Stimulated activated CD4-positive, alpha-beta T cell treated with anti-CD3 and anti-CD28 coated beads, TNF-alpha, amount 100 ng/mL, for 1 hour (primary cell): ENCODE measurements around the gene HES3.

Experiments used
- DNase-seq, 3 donors: peaks; one replicate each; pipeline ENCODE4 v3.0.0-alpha.2; 2020; ENCODE audit warnings: low read depth in 3 of 3, low spot score in 1 of 3

Gene HES3

DNA sequence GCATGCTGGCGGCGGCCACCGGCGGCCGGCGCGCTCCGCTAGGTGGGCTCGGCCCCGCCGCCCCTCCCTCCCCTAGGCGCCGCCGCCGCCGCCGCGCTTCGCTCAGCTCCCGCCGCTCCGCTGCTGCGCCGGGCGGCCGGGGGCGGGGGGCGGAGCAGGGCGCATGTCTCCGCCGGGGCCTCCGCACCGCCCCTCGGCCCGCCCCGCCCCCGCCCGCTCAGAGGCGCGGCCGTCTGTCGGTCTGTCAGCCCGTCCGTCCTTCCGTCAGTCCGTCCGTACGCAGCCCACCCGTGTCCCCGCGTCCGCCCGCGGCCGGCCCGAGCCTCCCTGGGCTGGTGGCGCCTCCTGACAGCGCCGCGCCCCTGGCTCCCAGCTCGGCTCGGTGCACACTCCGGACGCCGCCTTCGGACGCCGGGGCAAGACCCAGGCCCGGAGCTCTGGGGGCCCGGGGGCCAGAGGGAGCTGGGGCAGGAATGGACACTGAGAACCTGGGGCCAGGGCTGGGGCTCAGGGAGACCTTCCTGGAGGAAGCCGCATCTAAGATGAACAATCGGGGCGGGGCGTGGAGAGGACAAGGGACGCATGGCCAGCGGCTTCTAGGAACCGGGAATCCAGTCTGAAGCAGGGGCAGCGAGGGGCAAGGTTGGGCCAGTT is 17.1 kb downstream of the HES3 start, which contains the start of gene GPR153:
GPR153 (minus strand) TSS at position 138 of the 654 bp plus-strand sequence. CDS start 6,193 bp downstream, outside the sequence.
- peak in 1 of 3 donors; percentile 54 for DNase-seq

DNA sequence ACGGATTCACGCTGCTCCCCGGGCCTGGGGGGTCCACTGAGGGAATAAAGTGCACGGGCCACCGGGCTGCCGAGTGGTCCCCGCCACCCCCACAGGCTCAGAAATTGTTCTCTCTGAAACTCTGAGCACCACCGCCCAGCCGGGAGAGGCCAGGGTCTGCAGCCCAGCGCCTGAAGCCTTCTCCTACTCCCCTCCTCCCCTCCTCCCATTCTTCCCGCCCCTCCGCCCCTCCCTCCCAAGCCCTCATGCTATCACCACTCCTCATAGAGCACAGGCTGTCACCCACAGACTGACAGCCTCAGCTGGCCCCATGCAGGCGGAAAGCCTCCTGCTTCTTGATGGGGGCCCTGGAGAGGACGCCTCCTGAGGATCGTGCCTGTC is 17.6 kb downstream of the HES3 start:
- DNase-seq = no peak

- DNase-seq = no peak
Measured at GRCh38 chr1:6262555-6263420, 18.8 kb downstream of the HES3 start.

DNA sequence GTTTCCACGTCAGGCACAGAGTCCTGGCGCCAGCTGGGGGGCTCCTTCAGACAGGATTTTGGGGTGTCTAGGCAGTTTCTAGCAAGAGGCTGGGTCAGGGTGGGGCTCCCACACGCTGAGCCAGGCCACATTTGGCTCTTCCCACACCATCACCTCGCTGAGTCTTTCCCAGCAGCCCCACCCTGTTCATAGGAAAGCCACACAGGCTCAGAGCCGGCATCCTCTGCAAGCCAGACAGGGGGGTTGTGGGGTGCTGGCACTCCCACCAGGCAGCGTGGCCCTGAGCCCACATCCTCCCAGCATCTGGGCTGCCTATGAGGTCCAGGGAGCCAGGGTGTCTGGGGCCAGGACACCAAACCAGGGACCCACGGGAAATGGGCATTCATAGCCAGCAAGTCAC is 19.7 kb downstream of the HES3 start:
- no peak for DNase-seq

DNA sequence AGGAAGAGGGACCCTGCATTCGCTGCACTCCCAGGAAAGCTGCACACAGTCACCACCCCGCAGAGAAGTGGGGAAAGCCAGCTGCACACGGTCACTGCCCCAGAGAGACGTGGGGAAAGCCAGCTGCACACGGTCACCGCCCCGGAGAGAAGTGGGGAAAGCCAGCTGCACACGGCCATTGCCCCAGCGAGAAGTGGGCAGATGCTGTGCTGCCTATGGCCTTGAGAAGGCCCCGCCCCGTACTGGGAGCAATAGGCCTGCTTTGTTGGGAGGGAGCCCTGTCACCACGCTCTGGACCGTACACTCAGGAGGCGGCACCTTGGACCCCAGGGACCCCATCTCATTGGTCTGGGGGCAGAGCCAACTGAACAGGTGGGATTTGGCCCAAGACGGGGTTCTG is 21.2 kb downstream of the HES3 start:
- no peak for DNase-seq

GRCh38 chr1:6266641-6267040 is 22.7 kb downstream of the HES3 start:
- no peak for DNase-seq

- no peak for DNase-seq
Measured at GRCh38 chr1:6267686-6268322, 23.8 kb downstream of the HES3 start.

DNA sequence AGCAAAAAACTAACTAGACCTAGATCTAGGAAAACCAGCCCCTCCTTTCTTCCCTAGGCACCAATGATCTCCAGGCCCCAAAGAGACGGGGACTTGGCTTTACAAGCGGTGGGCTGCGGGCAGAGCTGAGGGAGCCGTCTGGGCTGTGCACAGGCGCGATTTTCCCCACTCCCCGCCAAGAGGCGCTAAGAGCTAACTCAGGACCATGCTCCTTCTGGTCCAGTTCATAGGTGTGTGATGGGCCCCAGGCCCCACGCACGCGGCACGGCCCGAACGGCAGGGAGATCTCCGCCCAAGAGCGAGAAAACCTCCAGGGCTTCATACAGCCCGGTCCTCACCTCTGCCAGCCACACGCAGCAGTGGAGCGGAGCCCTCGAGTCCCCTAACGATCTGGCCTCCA is 24.4 kb downstream of the HES3 start:
- no peak for DNase-seq

GRCh38 chr1:6269296-6269695 is 25.3 kb downstream of the HES3 start:
- no peak for DNase-seq

DNA sequence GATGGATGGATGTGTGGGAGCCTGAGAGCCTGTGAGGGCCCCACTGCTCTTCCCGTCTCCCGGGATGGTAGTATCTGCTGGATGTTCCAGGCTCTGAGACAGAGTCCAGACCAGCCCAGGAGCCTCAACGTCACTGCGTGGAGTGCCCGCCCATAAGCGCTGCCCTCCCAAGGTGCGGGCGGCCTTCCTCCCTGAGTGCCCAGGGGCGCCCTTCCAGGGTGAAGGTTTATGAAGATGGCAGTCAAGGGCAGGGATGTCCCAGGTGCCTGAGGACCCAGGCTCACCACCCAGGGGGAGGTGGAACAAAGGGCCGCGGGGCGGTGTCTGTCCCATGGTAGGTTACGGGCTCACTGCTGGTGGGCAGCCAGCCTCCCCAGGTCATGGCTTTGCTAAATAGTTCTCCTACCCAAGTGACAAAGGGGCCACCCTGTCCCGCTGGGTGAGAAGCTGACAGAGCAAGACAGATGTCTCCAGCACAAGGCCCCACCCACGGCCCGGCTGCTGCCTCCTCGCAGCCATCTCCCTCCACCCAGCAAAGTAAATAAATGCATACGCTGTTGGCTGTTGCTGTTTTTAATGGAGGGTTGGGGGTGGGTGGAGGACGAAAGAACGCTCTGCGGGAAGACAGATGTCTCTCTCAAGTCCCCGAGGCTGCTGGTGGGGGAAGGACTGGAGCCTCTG is 25.9 kb downstream of the HES3 start:
- no peak for DNase-seq

GRCh38 chr1:6270401-6270800 is 26.4 kb downstream of the HES3 start:
- no peak for DNase-seq

DNA sequence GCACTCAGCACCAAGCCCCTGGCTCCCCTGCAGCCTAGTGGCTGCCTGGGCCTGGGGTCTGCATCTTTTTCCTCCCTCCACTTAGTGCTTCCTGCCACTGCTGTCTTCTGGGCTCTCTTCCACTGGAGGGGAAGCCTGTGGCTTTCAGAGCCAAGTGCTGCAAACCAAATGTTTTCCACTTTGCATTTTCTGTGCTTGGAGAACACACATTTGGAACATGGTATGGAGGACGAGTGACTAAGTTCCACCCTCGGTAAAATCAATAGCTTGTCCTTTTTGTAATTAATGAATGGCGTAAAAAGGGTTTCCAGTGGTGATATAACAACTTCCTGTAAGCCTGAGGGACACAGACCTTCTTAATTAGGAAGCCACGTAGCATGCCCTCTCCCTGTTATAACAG is 27.0 kb downstream of the HES3 start:
- DNase-seq = no peak

DNA sequence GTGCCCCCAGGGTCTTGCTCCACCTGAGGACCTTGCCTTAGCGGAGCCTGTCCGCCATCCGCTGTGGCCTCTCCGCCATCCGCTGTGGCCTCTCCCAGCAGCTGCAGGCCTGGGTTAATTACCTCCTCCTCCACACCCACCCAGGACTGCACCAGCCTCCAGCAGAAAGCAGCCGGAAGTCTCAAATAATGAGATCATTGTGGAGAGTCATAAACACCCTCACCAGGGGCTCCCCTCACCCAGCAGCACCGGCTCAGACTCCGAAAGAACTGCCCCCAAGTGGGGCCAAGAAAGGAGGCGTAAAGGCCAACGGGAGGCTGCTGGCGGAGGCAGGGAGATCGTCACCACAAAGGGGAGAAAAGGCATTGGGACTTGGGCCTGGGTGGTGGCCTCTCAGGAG is 27.6 kb downstream of the HES3 start:
- DNase-seq = no peak

- DNase-seq = no peak
Measured at GRCh38 chr1:6272452-6272851, 28.5 kb downstream of the HES3 start.

DNA sequence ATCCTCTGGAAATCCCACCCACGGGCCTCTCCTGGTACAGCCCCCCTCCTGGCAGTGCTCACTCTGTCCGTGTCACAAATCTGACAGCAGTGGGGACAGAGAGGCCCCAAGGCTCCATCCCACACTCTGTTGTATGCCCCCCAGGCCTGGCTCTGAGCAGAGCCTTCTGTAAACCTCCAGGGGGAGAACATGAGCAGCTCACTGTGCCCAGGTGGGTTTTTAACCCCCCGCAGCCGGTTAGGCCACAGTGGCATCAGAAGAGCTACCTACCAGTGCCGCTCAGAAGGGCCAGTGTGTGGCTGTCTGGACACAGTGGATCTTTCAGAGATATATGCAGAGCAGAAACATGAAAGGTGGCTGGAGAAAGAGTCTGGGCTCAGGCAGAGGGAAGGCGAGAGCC is 28.9 kb downstream of the HES3 start:
- no peak for DNase-seq

DNA sequence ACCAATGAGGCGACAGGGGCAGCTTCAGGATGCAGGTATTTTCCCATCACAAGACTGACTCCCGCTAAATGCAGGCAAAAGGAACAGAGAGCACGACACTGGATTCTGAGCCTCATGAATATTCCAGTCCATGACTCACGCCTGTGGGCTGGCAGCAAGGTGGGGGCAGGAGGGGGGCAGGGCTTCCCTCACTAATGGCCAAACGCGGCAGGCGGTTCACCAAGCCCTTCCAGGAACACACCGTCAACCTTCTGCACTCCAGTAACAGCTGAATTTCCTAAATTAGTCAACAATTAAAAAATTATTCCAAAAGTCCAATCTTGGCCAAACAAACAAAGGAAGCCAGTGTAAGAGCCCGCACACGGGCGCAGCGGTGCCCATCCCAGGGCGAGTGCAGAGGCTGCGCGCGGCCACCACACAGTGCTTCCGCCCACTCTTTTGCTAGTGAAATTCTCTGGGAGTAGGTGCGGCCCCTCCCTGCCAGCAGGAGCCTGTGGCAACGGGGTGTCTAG is 29.5 kb downstream of the HES3 start:
- DNase-seq = no peak

DNA sequence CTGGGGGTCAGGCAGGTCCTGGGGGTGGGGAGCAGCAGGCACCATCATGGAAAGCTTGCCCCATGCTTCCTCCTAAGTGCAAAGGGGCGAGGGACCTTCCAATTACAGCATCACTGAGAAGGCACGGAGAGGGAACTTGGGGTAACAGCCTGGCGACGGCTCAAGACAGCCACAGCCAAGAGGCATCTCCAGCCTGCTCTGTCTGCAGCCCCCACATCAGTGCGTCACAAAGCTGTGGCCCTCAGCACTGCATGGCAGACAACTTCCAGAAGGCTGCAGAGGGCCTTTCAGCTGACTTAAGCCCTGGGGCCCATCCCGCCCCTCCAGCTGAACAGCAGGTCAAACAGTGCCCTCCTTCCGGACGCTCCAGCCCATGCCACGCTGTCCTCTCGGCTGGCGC is 30.1 kb downstream of the HES3 start:
- DNase-seq = no peak

- no peak for DNase-seq
Measured at GRCh38 chr1:6274622-6275139, 30.7 kb downstream of the HES3 start.

- DNase-seq = no peak
Measured at GRCh38 chr1:6275826-6276782, 32.1 kb downstream of the HES3 start.
